GM19324 (cell line): ENCODE data around the gene SGSM1.
A peak's percentile ranks its signal among the peaks of the same experiment; 100 is the strongest.

Experiments
- ATAC-seq: cut with Tn5 transposase; IDR thresholded peaks from one replicate; pipeline ENCODE4 v1.9.1; 2021; ENCODE audit warnings: mild to moderate bottlenecking, moderate library complexity; ENCODE audit not compliant: unreplicated experiment, low FRiP score

Gene SGSM1

GRCh38 chr22:24805790-24806662 is at the start of gene SGSM1:
TSS of gene SGSM1 (plus strand) at chr22:24806211. CDS start at chr22:24806326, 115 bp downstream.
- ATAC-seq, result peak; percentile 63

- ATAC-seq, result no peak
Observed at GRCh38 chr22:24758164-24758799, 47.7 kb upstream of the SGSM1 start.

GRCh38 chr22:24759765-24760164 is 46.2 kb upstream of the SGSM1 start:
- ATAC-seq, result no peak

- ATAC-seq, result no peak
Observed at GRCh38 chr22:24760708-24761306, 45.2 kb upstream of the SGSM1 start.

- no peak for ATAC-seq
Observed at GRCh38 chr22:24761888-24762675, 43.9 kb upstream of the SGSM1 start.

- ATAC-seq, result no peak
Observed at GRCh38 chr22:24763872-24764485, 42.0 kb upstream of the SGSM1 start.

GRCh38 chr22:24765166-24765565 is 40.8 kb upstream of the SGSM1 start:
- ATAC-seq, result no peak

GRCh38 chr22:24768537-24769374 is 37.3 kb upstream of the SGSM1 start:
- no peak for ATAC-seq

- ATAC-seq, result no peak
Observed at GRCh38 chr22:24772493-24773220, 33.4 kb upstream of the SGSM1 start.

- no peak for ATAC-seq
Observed at GRCh38 chr22:24775769-24776492, 30.1 kb upstream of the SGSM1 start.

GRCh38 chr22:24776525-24776924 is 29.5 kb upstream of the SGSM1 start:
- no peak for ATAC-seq

GRCh38 chr22:24789516-24789915 is 16.5 kb upstream of the SGSM1 start:
- ATAC-seq, result no peak

GRCh38 chr22:24791362-24791761 is 14.6 kb upstream of the SGSM1 start:
- no peak for ATAC-seq

GRCh38 chr22:24796056-24796455 is 10.0 kb upstream of the SGSM1 start:
- ATAC-seq, result no peak

GRCh38 chr22:24796860-24797259 is 9.2 kb upstream of the SGSM1 start:
- no peak for ATAC-seq

- ATAC-seq, result no peak
Observed at GRCh38 chr22:24801901-24802465, 4.0 kb upstream of the SGSM1 start.

- ATAC-seq, result no peak
Observed at GRCh38 chr22:24803064-24803542, 2.9 kb upstream of the SGSM1 start.

- ATAC-seq, result no peak
Observed at GRCh38 chr22:24806663-24807001, 621 bp downstream of the SGSM1 start.
